Measurements from ENCODE around the gene CCDC106. TPM values are rescaled to one million over a fixed set of nuclear protein-coding genes. Genes with fewer than 3 reads are reported as not detected.

Gene CCDC106
- total RNA-seq, 1 experiment from 2014 or later = 19.9 TPM

DNA sequence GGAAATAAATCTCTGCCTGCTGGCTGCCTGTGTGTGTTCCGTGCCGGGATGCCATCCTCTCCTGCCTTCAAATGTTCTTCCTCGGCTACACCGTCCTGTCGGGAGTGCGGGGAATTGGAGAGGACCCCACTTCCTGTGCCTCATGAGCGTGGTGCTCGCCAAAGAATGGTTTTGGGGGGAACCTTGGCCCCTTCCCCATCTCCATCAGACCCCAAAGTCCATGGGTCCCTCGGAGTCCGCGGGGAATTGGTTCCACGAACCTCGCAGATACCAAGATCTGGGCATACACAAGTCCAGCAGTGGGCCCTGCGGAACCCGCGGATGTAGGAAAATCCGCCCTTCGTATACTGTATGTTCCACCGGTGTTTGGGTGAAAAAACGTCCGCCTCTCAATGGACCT lies 44.9 kb upstream of the CCDC106 start:
- no peak overlapping the region for H4K8ac ChIP-seq (replicated peaks; ENCODE audit: insufficient read length, low read depth, low read length)
- no peak overlapping the region for H2BK5ac ChIP-seq (ENCODE audit: insufficient read length, low read length)
- no peak overlapping the region for H3K14ac ChIP-seq (ENCODE audit: insufficient read depth, low read length)
- no peak overlapping the region for H2BK120ac ChIP-seq (ENCODE audit: low read depth, low read length, poor library complexity, severe bottlenecking)
- peak overlapping the region in 1 of 2 experiments; percentile 87; a peak in 1 of 5 replicates for H3K4me3 Mint-ChIP-seq
- no peak overlapping the region for H2BK12ac ChIP-seq (ENCODE audit: insufficient read length, low read depth, low read length)
- H2BK15ac ChIP-seq (ENCODE audit: low read depth, low read length) = no peak overlapping the region
- no peaks in the 10 kb centered on the region for H3K27me3 ChIP-seq (ENCODE audit: insufficient read depth, low read length)
- no peak overlapping the region for H2AFZ ChIP-seq (ENCODE audit: low read length)
- no CpG with 5 or more reads among the region's 21 CpGs for WGBS (ENCODE audit: extremely low coverage, insufficient read length, low lambda C conversion rate)
- no peak overlapping the region for H3K56ac ChIP-seq (ENCODE audit: insufficient read length, low read depth, low read length)
- no peaks in the 10 kb centered on the region for H4K20me1 ChIP-seq (ENCODE audit: control insufficient read depth, insufficient read depth, insufficient read length)
- peaks cover 2 to 4% of the 10 kb centered on the region in 2 experiments; a peak in 2 of 5 replicates for H3K9me3 Mint-ChIP-seq
- H3K4me1 Mint-ChIP-seq = peaks cover 40 to 41% of the 10 kb centered on the region in 2 experiments
- no peak overlapping the region for H3T11ph ChIP-seq (ENCODE audit: low read length)
- H3K18ac ChIP-seq (ENCODE audit: insufficient read length, low read depth, low read length) = no peak overlapping the region
- peaks cover 10 to 15% (median 13%) of the 10 kb centered on the region in 3 experiments for H3K36me3 Mint-ChIP-seq (ENCODE audit: insufficient read depth in 1 of 3, low read depth in 3 of 3)
- no peak overlapping the region for H4K91ac ChIP-seq (ENCODE audit: insufficient read length, low read depth, low read length)
- no peak overlapping the region for H3K4ac ChIP-seq (ENCODE audit: low read depth, low read length)
- H3K23me2 ChIP-seq (ENCODE audit: insufficient read length, low read depth, low read length, poor library complexity, severe bottlenecking) = peaks cover 8% of the 10 kb centered on the region
- H4K5ac ChIP-seq (ENCODE audit: insufficient read length, low read depth, low read length) = no peak overlapping the region
- no peak for DNase-seq
- TF ChIP-seq, protein P1, sequence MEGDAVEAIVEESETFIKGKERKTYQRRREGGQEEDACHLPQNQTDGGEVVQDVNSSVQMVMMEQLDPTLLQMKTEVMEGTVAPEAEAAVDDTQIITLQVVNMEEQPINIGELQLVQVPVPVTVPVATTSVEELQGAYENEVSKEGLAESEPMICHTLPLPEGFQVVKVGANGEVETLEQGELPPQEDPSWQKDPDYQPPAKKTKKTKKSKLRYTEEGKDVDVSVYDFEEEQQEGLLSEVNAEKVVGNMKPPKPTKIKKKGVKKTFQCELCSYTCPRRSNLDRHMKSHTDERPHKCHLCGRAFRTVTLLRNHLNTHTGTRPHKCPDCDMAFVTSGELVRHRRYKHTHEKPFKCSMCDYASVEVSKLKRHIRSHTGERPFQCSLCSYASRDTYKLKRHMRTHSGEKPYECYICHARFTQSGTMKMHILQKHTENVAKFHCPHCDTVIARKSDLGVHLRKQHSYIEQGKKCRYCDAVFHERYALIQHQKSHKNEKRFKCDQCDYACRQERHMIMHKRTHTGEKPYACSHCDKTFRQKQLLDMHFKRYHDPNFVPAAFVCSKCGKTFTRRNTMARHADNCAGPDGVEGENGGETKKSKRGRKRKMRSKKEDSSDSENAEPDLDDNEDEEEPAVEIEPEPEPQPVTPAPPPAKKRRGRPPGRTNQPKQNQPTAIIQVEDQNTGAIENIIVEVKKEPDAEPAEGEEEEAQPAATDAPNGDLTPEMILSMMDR (conservative IDR thresholded peaks at IDR 0.05) = no peak
- H3K9ac ChIP-seq (ENCODE audit: extremely low read depth, insufficient read length, low read length) = no peak overlapping the region
- H3K27ac ChIP-seq (ENCODE audit: insufficient read length, low read depth, low read length) = no peak overlapping the region
- H3K79me1 ChIP-seq (ENCODE audit: insufficient read depth, low read depth, low read length, poor library complexity, severe bottlenecking) = peaks cover 4% of the 10 kb centered on the region
- H3K4me1 ChIP-seq (ENCODE audit: insufficient read depth, low read length) = peaks cover 4% of the 10 kb centered on the region; the same call in 1 of the 2 replicates
- H3K79me2 ChIP-seq (ENCODE audit: insufficient read depth, low read length) = no peaks in the 10 kb centered on the region; the same call in 1 of the 2 replicates
- H3K27me3 Mint-ChIP-seq (ENCODE audit: low read depth) = no peaks in the 10 kb centered on the region
- H3K23ac ChIP-seq (ENCODE audit: insufficient read length, low read depth, low read length) = no peak overlapping the region
- peak overlapping the region in 2 of 3 experiments; percentile 65 to 93; a peak in 4 of 7 replicates for H3K27ac Mint-ChIP-seq
- H3K9me3 ChIP-seq (ENCODE audit: control insufficient read depth, low read depth, low read length) = no peaks in the 10 kb centered on the region
- H2AK5ac ChIP-seq (ENCODE audit: insufficient read length, low read length) = no peak overlapping the region
- H2BK20ac ChIP-seq (ENCODE audit: low read depth, low read length, poor library complexity, severe bottlenecking) = no peak overlapping the region
- H3K4me2 ChIP-seq (ENCODE audit: insufficient read depth, insufficient read length, low read length) = no peak overlapping the region

Data from H9 (cell line).